HepG2 (cell line): ENCODE data around the gene UBAC1. TPM values are rescaled to one million over a fixed set of nuclear protein-coding genes. Genes with fewer than 3 reads are reported as not detected.

Source experiments
- ARNT2 ChIP-seq: sonication (generic); formaldehyde crosslinking; IDR thresholded peaks from 2 replicates; pipeline ENCODE4 v1.8.0; 2022; ENCODE audit warnings: mild to moderate bottlenecking, low read depth, missing genetic modification reagents, moderate library complexity
- CHCHD3 ChIP-seq: sonication (generic); formaldehyde crosslinking; IDR thresholded peaks from 2 replicates; pipeline ENCODE4 v1.8.0; 2022; ENCODE audit warnings: mild to moderate bottlenecking, missing genetic modification reagents, moderate library complexity
- FOSL2 ChIP-seq: sonication (generic); formaldehyde crosslinking; IDR thresholded peaks from 2 replicates; pipeline ENCODE4 v1.4.0; 2020; ENCODE audit warnings: missing genetic modification reagents
- HNRNPK ChIP-seq: fragments of 200-400 bp; formaldehyde crosslinking; IDR thresholded peaks from 2 replicates; pipeline ENCODE4 v1.6.1; 2018; ENCODE audit warnings: low read length, low read depth, moderate library complexity, mild to moderate bottlenecking; ENCODE audit not compliant: poor library complexity, severe bottlenecking
- NFYC ChIP-seq: IDR thresholded peaks from 2 replicates; pipeline ENCODE4 v1.6.1; 2016; ENCODE audit warnings: missing genetic modification reagents, missing compliant biosample characterization
- SETDB1 ChIP-seq: sonication (generic); formaldehyde crosslinking; IDR thresholded peaks from 2 replicates; pipeline ENCODE4 v1.5.1; 2020; ENCODE audit warnings: missing genetic modification reagents, mild to moderate bottlenecking, borderline replicate concordance
- SNRNP70 ChIP-seq: fragments of 200-400 bp; formaldehyde crosslinking; IDR thresholded peaks from 2 replicates; pipeline ENCODE4 v1.6.1; 2017; ENCODE audit warnings: mild to moderate bottlenecking, low read depth, low read length, moderate library complexity
- TGIF2 ChIP-seq: IDR thresholded peaks from 2 replicates; pipeline ENCODE4 v1.6.1; 2016; ENCODE audit warnings: control low read depth, missing compliant biosample characterization
- U2AF2 ChIP-seq: fragments of 200-400 bp; formaldehyde crosslinking; IDR thresholded peaks from 2 replicates; pipeline ENCODE4 v1.6.1; 2017; ENCODE audit warnings: low read depth, mild to moderate bottlenecking, low read length
- ZBTB7B ChIP-seq: sonication (generic); formaldehyde crosslinking; IDR thresholded peaks from 2 replicates; pipeline ENCODE4 v1.4.0; 2020; ENCODE audit warnings: missing genetic modification reagents
- ZNF17 ChIP-seq: sonication (generic); formaldehyde crosslinking; IDR thresholded peaks from 2 replicates; pipeline ENCODE4 v1.5.0; 2020; ENCODE audit warnings: mild to moderate bottlenecking, missing genetic modification reagents
- ZNF367 ChIP-seq: sonication (generic); formaldehyde crosslinking; IDR thresholded peaks from 2 replicates; pipeline ENCODE4 v1.4.0; 2020; ENCODE audit warnings: missing genetic modification reagents, borderline replicate concordance
- ZNF850 ChIP-seq: sonication (generic); formaldehyde crosslinking; conservative IDR thresholded peaks from 2 replicates; pipeline ENCODE4 v1.9.0; 2021; ENCODE audit warnings: mild to moderate bottlenecking, missing genetic modification reagents
- ZSCAN30 ChIP-seq: sonication (generic); formaldehyde crosslinking; IDR thresholded peaks from 2 replicates; pipeline ENCODE4 v1.5.0; 2020; ENCODE audit warnings: mild to moderate bottlenecking, missing genetic modification reagents
- polyA plus RNA-seq, 8 experiments: library from polyadenylated mRNA; depleted of rRNA in 3 of 8; stranded (reverse) in 7 of 8; unstranded in 1 of 8; fragments of >200 nt; fragmentation: Illumina TruSeq in 4 of 8; extraction: Trizol in 4 of 8; gene quantifications; 2 replicates each; pipeline versions ENCODE4 v1.2.1 to v1.2.3, GENCODE V29; 2011 to 2016; ENCODE audit warnings: low read depth in 4 of 8, missing spikeins in 1 of 8, mixed read lengths in 1 of 8; ENCODE audit not compliant: insufficient read depth in 1 of 8
- total RNA-seq, 5 experiments: library from RNA; depleted of rRNA; stranded (reverse); fragments of >200 nt; fragmentation: Illumina TruSeq; extraction: Trizol; gene quantifications; 2 replicates each; pipeline ENCODE4 v1.2.3, GENCODE V29; 2016; ENCODE audit warnings: low read depth in 1 of 5
- TF ChIP-seq, protein P1 (sequence below): sonication (generic); formaldehyde crosslinking; IDR thresholded peaks from 2 replicates; pipeline ENCODE4 v1.4.0; 2020; ENCODE audit warnings: missing genetic modification reagents, borderline replicate concordance
- TF ChIP-seq, protein P2 (sequence below): sonication (generic); formaldehyde crosslinking; IDR thresholded peaks from 2 replicates; pipeline ENCODE4 v1.4.0; 2020; ENCODE audit warnings: missing genetic modification reagents, borderline replicate concordance
- TF ChIP-seq, protein P3 (sequence below): sonication (generic); formaldehyde crosslinking; IDR thresholded peaks from 2 replicates; pipeline ENCODE4 v1.4.0; 2020; ENCODE audit warnings: low read depth, missing genetic modification reagents
- TF ChIP-seq, protein P4 (sequence below): sonication (generic); formaldehyde crosslinking; IDR thresholded peaks from 2 replicates; pipeline ENCODE4 v1.9.0; 2022; ENCODE audit warnings: missing genetic modification reagents, mild to moderate bottlenecking, borderline replicate concordance

UBAC1 gene
- total and polyA plus RNA-seq, 2 of the 13 experiments (the other 11 are each of a cell fraction or from before 2014, with no cell fraction given), result 32.2 to 34.1 TPM

DNA sequence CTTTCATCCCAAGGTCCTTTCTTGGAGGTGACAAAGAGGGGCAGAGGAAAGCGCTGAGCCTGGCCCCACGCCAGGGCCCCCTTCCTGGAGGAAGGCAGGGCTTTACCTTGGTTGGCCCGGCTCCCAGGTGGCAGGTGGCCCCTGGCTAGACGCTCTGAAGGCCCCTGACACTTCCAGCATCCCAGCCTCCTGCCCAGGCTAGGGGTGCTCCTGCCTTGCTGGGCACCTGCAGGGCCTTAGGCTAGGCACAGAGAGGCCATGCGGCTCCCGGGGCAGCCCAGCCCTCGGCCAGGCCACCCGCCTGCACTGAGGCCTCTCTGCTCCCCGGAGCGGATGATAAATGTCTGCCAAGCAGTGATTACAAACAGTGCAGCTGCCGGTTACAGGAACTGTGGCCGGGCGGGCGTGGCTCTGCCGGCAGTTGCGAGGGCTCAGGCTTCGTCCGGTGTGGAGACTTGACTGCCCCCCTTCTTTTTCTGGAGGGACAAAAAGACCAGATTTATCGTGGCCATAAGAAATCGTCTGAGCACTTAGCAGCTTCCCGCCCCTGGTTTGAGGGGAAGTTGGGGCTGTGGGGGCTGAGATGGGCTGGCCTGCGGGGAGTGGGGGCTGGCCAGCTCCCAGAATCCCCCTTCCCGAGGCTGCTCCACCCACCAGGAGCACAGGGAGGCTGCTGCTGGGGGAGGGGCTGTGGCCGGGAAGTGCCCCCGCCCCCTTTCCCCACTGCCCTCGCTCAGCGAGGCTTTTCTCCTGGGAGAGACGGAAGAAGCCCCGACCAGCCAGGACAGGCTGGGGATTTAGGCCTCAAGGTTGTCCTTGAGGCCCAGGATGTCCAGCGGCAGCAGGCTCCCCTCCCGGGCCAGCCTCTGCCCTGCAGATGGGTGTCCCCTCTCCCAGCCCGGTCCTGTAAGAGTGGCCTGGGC lies 31.6 kb upstream of the UBAC1 start (continued):
- TF ChIP-seq, protein P1, sequence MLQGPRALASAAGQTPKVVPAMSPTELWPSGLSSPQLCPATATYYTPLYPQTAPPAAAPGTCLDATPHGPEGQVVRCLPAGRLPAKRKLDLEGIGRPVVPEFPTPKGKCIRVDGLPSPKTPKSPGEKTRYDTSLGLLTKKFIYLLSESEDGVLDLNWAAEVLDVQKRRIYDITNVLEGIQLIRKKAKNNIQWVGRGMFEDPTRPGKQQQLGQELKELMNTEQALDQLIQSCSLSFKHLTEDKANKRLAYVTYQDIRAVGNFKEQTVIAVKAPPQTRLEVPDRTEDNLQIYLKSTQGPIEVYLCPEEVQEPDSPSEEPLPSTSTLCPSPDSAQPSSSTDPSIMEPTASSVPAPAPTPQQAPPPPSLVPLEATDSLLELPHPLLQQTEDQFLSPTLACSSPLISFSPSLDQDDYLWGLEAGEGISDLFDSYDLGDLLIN, result no peak
- TF ChIP-seq U2AF2, result no peak
- peak; percentile 52; the same call in 1 of the 2 replicates for TF ChIP-seq TGIF2 (CRISPR knock-in tag)
- TF ChIP-seq ARNT2 (CRISPR knock-in tag), result no peak; the same call in none of the 2 replicates
- TF ChIP-seq ZNF17, result no peak
- TF ChIP-seq, protein P2, sequence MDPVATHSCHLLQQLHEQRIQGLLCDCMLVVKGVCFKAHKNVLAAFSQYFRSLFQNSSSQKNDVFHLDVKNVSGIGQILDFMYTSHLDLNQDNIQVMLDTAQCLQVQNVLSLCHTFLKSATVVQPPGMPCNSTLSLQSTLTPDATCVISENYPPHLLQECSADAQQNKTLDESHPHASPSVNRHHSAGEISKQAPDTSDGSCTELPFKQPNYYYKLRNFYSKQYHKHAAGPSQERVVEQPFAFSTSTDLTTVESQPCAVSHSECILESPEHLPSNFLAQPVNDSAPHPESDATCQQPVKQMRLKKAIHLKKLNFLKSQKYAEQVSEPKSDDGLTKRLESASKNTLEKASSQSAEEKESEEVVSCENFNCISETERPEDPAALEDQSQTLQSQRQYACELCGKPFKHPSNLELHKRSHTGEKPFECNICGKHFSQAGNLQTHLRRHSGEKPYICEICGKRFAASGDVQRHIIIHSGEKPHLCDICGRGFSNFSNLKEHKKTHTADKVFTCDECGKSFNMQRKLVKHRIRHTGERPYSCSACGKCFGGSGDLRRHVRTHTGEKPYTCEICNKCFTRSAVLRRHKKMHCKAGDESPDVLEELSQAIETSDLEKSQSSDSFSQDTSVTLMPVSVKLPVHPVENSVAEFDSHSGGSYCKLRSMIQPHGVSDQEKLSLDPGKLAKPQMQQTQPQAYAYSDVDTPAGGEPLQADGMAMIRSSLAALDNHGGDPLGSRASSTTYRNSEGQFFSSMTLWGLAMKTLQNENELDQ (CRISPR knock-in tag), result 0 out of 2 replicates have a peak, but pooled peaks have one; percentile 42
- no peak for TF ChIP-seq CHCHD3
- TF ChIP-seq HNRNPK, result peak; percentile 38
- TF ChIP-seq, protein P3, sequence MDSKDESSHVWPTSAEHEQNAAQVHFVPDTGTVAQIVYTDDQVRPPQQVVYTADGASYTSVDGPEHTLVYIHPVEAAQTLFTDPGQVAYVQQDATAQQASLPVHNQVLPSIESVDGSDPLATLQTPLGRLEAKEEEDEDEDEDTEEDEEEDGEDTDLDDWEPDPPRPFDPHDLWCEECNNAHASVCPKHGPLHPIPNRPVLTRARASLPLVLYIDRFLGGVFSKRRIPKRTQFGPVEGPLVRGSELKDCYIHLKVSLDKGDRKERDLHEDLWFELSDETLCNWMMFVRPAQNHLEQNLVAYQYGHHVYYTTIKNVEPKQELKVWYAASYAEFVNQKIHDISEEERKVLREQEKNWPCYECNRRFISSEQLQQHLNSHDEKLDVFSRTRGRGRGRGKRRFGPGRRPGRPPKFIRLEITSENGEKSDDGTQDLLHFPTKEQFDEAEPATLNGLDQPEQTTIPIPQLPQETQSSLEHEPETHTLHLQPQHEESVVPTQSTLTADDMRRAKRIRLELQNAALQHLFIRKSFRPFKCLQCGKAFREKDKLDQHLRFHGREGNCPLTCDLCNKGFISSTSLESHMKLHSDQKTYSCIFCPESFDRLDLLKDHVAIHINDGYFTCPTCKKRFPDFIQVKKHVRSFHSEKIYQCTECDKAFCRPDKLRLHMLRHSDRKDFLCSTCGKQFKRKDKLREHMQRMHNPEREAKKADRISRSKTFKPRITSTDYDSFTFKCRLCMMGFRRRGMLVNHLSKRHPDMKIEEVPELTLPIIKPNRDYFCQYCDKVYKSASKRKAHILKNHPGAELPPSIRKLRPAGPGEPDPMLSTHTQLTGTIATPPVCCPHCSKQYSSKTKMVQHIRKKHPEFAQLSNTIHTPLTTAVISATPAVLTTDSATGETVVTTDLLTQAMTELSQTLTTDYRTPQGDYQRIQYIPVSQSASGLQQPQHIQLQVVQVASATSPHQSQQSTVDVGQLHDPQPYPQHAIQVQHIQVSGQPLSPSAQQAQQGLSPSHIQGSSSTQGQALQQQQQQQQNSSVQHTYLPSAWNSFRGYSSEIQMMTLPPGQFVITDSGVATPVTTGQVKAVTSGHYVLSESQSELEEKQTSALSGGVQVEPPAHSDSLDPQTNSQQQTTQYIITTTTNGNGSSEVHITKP (CRISPR knock-in tag), result peak; percentile 80
- TF ChIP-seq ZNF850 (CRISPR knock-in tag), result no peak
- peak; percentile 82 for TF ChIP-seq ZBTB7B (CRISPR knock-in tag)
- TF ChIP-seq, protein P4, sequence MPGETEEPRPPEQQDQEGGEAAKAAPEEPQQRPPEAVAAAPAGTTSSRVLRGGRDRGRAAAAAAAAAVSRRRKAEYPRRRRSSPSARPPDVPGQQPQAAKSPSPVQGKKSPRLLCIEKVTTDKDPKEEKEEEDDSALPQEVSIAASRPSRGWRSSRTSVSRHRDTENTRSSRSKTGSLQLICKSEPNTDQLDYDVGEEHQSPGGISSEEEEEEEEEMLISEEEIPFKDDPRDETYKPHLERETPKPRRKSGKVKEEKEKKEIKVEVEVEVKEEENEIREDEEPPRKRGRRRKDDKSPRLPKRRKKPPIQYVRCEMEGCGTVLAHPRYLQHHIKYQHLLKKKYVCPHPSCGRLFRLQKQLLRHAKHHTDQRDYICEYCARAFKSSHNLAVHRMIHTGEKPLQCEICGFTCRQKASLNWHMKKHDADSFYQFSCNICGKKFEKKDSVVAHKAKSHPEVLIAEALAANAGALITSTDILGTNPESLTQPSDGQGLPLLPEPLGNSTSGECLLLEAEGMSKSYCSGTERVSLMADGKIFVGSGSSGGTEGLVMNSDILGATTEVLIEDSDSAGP (CRISPR knock-in tag), result peak; percentile 71; the same call in 1 of the 2 replicates
- no peak; the same call in none of the 2 replicates for TF ChIP-seq FOSL2
- TF ChIP-seq SETDB1 (CRISPR knock-in tag), result no peak
- TF ChIP-seq NFYC (CRISPR knock-in tag), result no peak
- TF ChIP-seq SNRNP70, result no peak
- TF ChIP-seq ZSCAN30 (CRISPR knock-in tag), result no peak
- no peak for TF ChIP-seq ZNF367 (CRISPR knock-in tag)
